AG08396 (cell line): Measurements from ENCODE around the gene PPP1R26.
"Not testable (repeated sequence)": the region's sequence is repeated elsewhere in the genome, so short reads cannot be mapped to it uniquely, and the experiment has no call there.

Source experiments
- DNase-seq: peaks from one replicate; pipeline ENCODE4 v3.0.0; 2012; ENCODE audit warnings: low spot score, mixed read lengths

PPP1R26 gene

DNA sequence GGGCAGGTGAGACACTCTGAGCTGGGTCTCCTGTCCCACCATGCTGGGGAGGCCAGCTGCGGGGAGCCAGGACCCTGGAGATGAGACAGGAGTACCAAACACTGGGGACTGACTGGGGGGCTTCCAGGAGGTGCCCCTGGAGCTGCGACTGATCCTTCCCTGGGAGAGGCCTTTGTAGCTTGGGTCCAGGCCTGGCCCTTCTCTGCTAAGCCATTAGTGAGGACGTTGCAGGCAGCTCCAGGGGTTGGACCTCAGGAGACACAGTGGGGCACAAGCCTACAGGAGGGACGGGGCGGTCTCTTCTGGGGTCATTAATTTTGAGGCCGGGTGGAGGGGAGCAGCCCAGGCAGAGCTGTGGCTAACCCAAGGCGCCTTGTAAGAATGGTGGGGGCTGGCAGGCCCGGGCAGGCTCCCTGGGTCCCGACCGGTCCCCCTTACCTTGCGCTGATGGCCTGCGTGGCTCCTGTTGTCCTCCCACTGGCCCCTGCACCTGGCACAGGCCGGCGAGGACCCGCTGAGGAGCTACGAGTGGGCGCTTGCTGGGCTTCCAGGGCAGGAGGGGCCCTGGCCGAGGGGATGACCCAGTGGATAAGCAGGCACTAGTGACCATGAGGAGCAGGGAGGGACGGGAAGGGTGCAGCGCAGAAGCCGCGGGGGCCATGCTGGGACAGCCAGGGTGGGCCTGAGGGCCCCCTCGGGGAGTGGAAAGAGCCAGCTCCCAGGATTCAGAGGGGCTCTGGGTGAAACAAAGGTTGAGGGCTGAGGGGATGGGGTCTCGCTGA, 26.0 kb downstream of the PPP1R26 start:
- no peak for DNase-seq

- no peak for DNase-seq
Measured at GRCh38 chr9:135506327-135507103, 26.9 kb downstream of the PPP1R26 start.

DNA sequence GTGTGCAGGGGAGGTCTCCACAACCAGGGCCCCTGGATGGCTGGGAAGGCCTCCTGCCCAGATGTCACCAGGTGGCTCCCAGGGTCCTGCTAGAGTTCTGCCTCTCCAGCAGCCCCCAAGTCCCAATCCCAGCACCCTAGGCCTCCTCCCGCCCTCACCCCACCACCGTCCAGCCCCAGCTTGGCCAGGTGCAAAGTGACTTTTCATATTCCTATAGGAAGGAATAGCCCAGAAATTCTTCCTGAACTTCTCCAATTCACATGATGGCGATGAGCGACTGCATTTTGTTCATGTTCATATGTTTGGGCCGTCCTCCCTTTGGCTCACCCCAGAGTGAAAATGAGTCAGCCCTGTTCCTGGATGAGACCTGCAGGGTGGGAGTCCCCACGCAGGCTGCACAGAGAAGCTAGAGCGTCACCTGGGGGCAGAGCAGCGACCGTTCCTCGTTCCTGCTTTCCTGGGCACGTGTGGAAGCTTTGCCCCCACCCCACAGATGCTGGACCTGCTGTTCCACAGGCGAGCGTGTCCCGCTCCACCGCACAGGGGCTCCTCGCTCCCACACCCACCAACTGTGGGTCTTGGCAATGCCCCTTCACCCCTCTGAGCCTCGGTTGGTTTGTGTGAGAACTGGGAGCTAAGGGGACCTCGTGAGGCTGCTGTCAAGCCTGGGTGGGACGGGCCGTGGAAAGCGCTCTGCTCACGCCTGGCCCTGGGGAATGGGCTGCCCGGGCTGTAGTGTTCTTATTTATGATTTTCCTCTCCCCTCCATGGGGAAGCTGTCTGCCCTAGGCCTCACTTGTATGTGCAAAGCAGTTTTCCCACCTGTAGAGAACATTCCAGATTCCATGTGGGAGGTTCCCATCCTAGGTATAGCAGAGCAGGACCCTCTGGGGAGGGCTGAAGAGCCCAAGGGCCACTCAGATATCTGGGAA, 27.8 kb downstream of the PPP1R26 start:
- DNase-seq, result no peak

DNA sequence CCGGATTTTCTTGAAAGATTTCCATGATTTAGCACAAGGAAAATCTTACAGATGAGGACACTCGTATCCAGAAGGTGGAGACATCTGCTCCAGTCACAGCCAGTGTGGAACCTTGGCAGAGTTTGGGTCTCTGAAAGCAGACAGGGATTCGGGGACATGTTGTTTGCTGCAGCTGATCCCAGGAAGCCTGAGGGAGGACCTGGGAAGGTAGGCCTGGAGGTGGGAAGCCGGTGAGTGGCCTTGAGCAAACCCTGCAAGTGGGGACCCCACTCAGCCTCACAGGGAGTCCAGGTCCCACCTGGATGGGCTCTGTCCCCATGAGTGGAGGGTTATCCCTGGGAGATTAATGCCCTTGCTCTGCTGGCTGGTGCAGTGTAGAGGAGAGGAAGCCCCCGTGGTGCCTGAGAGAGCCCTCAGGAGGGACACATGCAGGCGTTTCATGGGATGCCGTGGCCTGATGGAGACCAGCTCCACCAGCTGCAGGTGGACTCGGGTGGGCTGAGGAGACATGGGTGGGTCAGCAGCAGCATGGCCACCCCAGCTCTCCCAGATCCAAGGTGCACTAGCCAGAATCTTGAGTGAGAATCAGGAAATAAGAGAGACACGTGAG, 28.7 kb downstream of the PPP1R26 start:
- no peak for DNase-seq

DNA sequence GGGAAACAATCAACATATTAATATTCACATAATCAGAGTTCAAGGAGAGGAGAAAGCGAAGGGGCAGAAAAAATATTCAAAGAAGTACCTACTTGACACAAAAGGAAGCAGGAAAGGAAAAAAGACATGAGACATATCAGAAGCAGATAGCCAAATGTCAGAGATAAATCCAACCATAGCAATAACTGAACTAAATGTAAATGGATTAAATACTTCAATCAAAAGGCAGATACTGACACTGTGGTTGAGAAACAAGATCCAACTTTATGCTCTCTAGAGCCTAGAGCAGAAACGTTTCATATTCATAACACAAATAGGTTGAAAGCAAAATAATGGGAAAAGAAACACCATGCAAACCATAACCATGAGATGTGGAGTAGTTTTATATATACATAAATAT, 29.9 kb downstream of the PPP1R26 start:
- DNase-seq, result no peak

- DNase-seq, result no peak
Measured at GRCh38 chr9:135512241-135512603, 32.6 kb downstream of the PPP1R26 start.

- DNase-seq, result no peak
Measured at GRCh38 chr9:135512904-135513303, 33.3 kb downstream of the PPP1R26 start.

DNA sequence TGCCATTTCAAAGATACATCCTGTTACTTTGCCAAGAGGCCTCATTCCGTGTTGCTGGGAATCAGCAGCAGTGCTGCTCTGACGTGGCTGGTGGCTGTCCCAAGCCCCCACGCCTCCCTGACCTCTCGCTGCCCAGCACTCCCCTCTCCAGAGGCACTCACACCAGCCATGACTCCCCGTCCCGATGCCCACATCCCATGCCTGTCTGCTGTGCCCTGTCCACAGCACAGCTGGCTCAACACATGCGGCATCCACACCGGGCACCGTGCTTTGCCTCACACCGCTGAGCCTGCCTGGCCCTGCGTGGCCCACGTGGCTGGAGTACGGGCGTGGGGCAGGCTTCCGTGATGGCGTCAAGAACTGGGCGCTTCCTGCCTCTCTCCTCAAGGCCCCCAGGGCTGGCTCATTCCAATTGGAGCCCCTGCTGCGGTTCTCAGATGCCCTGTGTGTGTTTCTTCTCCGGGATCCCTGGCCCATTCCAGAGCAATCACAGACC, 33.8 kb downstream of the PPP1R26 start:
- no peak for DNase-seq

- DNase-seq, result not testable (repeated sequence)
Measured at GRCh38 chr9:135513906-135514305, 34.3 kb downstream of the PPP1R26 start.

DNA sequence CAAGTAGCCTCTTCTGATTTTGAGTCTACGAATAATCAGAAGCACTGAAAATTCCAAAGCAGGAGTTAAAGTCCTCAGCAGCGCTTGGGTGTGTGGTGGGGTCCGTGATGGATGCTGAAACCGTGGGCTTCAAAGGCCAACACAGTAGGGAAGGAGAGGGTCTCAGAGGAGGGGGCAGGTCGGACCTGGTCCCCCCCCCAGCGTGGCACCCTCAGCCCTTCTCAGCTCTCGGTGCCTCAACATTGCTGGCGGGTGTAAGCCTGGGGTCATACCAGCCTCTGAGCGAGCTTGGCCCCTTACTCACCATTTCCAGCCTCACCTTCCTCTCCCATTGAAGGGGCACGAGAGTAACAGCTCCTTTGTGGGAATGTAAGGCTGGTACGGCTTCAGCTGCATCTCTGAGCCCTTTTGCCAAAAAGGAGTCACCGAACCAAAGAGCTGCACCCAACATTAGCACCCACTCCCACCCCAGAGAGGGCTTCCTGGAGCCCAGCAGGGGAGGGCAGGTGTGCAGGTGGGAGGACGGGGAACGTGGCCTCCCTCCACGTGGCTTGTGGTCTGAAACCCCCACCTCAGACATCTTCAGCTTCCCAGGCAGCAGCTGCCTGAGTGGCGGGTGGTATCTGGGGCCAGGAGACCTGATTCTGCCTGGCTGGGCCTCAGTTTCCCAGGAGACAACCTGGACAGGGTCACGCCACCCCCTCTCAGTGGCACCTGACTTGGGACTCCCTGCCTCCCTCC, 34.9 kb downstream of the PPP1R26 start:
- DNase-seq, result no peak

- DNase-seq, result no peak
Measured at GRCh38 chr9:135515083-135515951, 35.7 kb downstream of the PPP1R26 start.

DNA sequence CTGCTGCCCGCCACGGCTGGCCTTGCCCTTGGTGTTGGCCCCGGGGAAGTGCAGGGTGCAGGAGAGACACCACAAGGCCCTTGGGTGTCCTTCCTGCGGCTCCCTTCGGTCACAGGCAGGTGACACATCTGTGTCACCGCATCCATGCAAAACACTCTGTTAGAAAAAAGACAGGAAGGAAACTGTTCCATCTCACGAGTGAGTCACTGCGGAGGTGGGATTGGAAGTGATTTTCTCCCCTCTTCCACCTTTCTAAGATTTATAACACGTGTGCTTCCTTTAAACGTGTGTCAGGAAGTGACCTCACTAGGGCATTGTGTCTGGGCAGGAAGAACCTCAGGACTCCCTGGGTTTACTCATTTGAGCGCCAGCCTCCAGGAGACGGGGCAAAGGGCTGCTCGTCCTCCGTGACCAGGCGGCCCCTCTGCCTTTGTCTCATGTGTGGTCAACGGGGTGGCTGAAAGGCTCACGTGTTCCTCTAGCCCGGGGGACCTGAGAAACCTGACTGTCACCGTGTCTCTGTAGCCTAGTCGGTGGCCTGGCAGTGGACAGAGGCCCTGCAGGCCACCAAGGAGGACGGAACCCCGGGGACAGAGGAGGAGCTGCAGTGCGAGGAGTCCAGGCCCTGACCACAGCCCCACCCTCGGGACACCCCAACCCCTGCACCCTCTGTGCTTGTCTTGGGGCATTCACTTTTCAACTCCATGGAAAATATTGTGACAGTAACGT, 36.7 kb downstream of the PPP1R26 start:
- DNase-seq, result no peak

DNA sequence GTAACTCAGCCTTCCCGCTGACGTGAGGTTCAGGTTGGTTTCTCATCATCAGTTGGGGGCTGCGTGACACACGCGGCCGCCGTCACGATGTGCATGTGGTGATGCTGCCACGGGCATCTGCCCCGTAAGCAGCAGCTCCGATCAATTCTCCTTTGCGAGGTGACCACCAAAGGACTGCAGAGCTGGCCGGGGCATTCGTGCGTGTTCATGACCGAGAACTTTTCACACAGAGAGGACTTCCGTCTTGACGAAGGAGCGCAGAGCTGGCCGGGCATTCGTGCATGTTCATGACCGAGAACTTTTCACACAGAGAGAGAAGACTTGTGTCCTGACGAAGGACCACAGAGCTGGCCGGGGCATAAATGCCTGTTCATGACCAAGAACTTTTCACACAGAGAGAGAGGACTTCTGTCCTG, 37.8 kb downstream of the PPP1R26 start:
- DNase-seq, result no peak

DNA sequence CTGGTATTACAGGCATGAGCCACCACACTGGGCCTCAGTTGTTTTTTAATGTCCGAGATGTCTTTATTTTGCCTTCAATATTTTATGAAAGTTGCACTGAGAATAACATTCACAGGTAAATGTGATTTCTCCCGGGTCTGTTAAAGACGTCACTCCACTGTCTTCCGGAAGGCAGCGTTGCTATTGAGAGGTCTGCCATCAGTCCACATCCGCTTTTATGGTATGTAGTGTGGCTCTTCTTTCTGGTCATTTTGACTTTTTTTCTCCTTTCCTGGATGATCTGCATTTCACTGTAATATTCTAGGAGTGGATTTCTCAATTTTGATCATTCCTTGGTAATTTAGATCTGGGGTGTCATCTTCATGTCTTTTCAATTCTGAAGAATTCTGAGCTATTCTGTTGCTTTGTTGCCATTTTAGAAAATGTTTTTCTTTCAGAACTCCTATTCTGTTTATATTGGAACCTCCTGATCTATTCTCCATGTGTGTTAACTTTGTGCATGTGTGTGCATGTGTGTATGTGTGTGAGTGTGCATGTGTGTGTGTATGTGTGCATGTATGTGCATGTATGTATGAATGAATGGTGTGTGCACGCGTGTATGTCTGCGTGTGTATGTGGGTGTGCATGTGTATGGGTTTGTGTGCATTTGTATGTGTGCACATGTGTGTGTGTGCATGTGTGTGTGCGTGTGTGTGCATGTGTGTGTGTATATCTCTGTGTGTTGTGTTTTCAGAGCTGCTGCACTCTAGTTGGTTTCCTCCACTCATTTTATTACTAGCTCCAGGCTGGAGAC, 39.8 kb downstream of the PPP1R26 start:
- DNase-seq, result no peak

DNA sequence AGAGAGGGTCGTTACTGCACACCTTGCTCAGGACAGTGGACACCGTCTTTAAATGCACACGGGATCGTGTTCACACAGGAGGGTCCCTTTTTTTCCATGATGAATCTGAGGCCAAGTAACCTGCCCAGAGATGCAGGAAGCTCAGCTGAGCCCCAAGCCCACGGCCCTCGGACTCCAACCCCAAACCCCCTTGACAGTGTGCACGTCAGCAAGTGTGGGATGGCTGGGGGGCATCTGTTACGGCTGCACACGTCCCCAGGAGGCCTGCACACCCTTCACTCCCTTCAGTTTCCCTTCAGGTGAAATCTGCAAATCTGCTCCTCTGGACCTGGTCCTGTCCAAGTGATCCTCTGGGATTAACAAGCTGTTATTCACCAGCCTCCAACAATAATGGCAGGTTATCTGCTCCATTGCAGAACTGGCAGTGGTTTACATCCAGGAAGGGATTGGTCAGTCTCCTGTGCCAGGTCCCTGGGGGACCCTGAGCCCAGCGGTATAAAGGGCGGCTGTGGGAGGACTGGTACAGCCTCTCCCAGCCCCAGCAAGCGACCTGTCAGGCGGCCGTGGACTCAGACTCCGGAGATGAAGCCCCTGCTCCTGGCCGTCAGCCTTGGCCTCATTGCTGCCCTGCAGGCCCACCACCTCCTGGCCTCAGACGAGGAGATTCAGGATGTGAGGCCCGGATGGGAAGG, 41.5 kb downstream of the PPP1R26 start, which contains the start of gene LCN1:
LCN1 (plus strand) TSS at position 525 of the 692 bp plus-strand sequence; CDS start at position 583, 58 bp downstream.
- DNase-seq, result no peak

- no peak for DNase-seq
Measured at GRCh38 chr9:135521608-135522095, 42.1 kb downstream of the PPP1R26 start.

- DNase-seq, result no peak
Measured at GRCh38 chr9:135522137-135522877, 42.7 kb downstream of the PPP1R26 start.
